ENCODE data around the gene TUFT1.

TUFT1 gene

DNA sequence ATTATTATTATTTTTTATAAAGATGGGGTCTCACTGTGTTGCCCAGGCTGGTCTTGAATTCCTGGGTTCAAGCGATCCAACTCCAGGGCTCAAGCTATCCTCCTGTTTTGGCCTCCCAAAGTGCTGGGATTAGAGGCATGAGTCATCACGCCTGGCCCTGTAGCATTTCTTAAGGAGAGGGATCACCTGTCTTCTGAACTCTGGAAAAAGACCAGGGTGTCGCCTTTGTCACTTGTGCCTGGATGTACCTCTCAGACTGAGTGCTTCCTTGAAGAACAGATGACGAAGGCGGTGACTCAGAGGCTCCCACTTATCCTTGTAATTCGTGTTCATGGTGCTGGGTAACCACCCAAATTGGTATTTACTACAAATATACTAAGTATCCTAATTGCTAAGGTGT lies 31.3 kb upstream of the TUFT1 start:
- no peak for ATAC-seq (replicated peaks)
- Mint-ChIP-seq H3K4me3 (no peak overlapping the region), H3K4me1 (peaks cover 10 to 29% of the 10 kb centered on the region in 2 donors), H3K36me3 (no peaks in the 10 kb centered on the region), H3K27me3 (peaks cover 0 to 8% of the 10 kb centered on the region in 2 donors), H3K9me3 (no peaks in the 10 kb centered on the region), H3K27ac (no peak overlapping the region)
- no peak for DNase-seq

DNA sequence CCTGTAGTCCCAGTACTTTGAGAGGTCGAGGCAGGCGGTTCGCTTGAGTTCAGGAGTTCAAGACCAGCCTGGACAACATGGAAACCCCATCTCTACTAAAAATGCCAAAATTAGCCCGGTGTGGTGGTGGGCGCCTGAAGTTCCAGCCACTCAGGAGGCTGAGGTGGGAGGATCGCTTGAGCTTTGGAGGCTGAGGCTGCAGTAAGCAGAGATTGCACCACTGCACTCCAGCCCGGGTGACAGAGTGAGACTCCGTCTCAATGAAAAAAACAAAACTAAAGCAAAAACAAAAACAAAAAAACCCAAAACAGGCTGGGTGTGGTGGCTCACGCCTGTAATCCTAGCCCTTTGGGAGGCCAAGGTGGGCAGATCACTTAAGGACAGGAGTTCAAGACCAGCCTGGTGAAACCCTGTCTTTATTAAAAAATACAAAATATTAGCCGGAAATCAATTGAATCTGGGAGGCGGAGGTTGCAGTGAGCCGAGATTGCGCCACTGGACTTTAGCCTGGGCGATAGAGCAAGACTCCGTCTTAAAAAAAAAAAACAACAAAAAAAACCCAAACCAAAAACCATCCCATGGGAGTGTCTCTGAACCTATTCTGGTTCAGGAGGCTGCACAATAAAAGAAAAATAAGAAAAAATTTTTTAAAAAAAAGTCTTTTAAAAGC lies 30.6 kb upstream of the TUFT1 start:
- Mint-ChIP-seq H3K9me3 (no peaks in the 10 kb centered on the region), H3K4me1 (peaks cover 10 to 33% of the 10 kb centered on the region in 2 donors), H3K27me3 (peaks cover 0 to 8% of the 10 kb centered on the region in 2 donors), H3K4me3 (no peak overlapping the region), H3K36me3 (no peaks in the 10 kb centered on the region), H3K27ac (no peak overlapping the region)
- ATAC-seq (replicated peaks) (no peak), DNase-seq (no peak)

DNA sequence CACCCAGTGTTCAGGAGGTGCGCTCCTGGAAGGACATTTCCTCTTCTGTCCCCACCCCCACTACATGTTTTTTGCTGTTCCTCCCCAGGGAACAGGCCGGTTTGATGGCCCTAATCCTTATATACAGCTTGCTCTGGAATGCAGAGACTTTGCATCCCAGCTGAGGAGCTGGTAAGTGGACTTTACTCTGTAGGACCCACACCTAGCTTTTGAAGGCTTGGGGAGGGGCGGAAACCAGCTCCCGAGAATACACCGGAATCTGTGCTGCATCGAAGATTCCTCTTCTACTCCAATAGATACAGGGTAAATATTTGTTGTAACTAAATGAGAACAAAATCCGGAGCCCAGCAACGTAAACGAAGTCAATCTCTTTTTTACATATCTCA lies 30.1 kb upstream of the TUFT1 start:
- peaks cover 10 to 33% of the 10 kb centered on the region in 2 donors for H3K4me1 Mint-ChIP-seq
- no peak for DNase-seq
- no peak for ATAC-seq (replicated peaks)
- peaks cover 0 to 8% of the 10 kb centered on the region in 2 donors for H3K27me3 Mint-ChIP-seq
- no peaks in the 10 kb centered on the region for H3K9me3 Mint-ChIP-seq
- H3K36me3 Mint-ChIP-seq: no peaks in the 10 kb centered on the region
- peak overlapping the region in 1 of 2 donors; percentile 28 for H3K4me3 Mint-ChIP-seq
- no peak overlapping the region for H3K27ac Mint-ChIP-seq

DNA sequence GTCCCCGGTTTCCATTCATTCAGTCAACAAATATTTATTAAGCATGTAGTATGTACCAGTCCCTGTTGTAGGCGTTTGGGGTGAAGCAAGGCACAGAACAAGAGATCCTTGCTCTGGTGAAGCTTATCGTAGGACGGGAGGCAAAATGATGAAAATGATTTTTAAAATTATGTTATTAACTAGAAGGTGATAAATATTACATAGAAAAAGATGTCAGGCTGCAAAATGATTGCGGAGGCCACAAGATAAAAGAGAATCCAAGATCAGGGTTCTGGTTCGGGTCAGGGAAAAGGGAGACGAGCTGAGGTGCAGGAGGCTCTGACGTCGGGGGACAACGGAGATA lies 29.5 kb upstream of the TUFT1 start:
- DNase-seq (no peak), ATAC-seq (replicated peaks) (no peak)
- H3K4me3 Mint-ChIP-seq: peak overlapping the region; percentile 85 to 87
- no peaks in the 10 kb centered on the region for H3K36me3 Mint-ChIP-seq
- H3K27me3 Mint-ChIP-seq: peaks cover 0 to 8% of the 10 kb centered on the region in 2 donors
- peak overlapping the region; percentile 72 for H3K27ac Mint-ChIP-seq
- no peaks in the 10 kb centered on the region for H3K9me3 Mint-ChIP-seq
- peaks cover 10 to 33% of the 10 kb centered on the region in 2 donors for H3K4me1 Mint-ChIP-seq

DNA sequence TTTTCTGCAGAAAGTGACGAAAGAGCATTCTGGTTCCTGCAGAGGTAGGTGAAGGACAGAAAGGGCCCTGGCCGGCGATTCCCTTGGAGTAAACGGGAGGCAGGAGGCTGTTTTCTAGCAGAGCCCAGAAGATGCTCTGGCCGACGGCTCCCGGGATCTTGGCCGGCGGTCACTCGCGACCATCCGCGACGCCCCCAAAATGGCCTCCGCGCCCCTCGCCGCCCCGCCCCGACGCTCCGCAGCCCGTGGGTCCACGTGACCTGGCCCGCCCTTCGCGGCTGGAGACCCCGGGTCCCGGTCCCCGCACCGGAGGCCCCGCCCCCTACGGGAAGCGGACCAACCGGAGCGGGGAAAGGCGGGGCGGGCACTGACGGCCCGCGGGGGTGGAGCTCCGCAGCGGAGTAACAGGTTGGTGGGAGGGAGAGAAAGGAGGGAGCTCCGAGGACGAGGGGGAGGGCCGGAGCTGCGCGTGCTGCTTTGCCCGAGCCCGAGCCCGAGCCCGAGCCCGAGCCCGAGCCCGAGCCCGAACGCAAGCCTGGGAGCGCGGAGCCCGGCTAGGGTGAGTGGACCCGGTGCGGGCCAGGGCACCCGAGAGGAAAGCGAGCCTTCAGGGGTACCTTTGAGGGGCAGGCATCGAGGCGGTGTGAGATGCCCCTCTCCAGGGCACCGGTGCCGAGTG lies 29.0 kb upstream of the TUFT1 start, which contains the start of gene CGN:
Gene CGN, plus strand, starts transcription at position 431 of the 679 bp plus-strand sequence. CDS start 7,133 bp downstream, outside the sequence.
- H3K4me1 Mint-ChIP-seq: peaks cover 10 to 33% of the 10 kb centered on the region in 2 donors
- peak within 1 kb of the TSS; percentile 85 to 87 for H3K4me3 Mint-ChIP-seq
- H3K27me3 Mint-ChIP-seq: peaks cover 0 to 10% of the 10 kb centered on the region in 2 donors
- peak within 1 kb of the TSS; percentile 72 for H3K27ac Mint-ChIP-seq
- H3K9me3 Mint-ChIP-seq: no peaks in the 10 kb centered on the region
- ATAC-seq (replicated peaks) (peak; percentile 93 to 96), DNase-seq (peak; percentile 72)
- no peaks in the 10 kb centered on the region for H3K36me3 Mint-ChIP-seq

DNA sequence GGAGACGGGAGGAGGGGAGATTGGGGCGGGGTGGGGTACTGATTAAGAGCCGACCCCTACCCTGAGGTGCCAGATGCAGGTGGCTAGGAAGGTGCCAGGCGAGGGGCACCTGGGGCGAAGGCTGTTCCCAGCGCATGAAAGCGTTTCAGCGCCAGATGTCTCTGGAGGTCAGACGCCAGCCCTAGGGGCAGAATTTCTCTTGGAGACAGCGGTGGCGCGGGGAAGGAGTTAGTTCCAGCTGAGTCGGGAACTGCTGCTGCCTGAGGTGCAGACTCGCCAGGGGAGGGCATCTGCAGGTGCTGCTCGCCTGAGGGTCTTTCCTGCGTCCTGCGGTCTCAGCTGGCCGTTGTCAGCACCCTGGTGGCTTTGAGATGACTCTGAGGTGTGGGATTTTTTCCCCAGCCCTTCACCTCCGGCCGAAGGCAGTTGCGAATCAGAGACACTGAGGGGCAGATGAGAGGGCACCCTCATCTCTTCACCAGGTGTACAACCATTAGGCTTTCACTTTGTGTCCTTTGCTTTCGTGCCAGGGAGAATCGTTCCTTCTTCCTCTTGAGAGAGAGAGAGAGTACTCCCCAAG lies 28.4 kb upstream of the TUFT1 start:
- H3K27me3 Mint-ChIP-seq: peaks cover 0 to 12% of the 10 kb centered on the region in 2 donors
- peaks cover 10 to 33% of the 10 kb centered on the region in 2 donors for H3K4me1 Mint-ChIP-seq
- H3K9me3 Mint-ChIP-seq: no peaks in the 10 kb centered on the region
- ATAC-seq (replicated peaks) (peak; percentile 26 to 50), DNase-seq (no peak)
- no peaks in the 10 kb centered on the region for H3K36me3 Mint-ChIP-seq
- peak overlapping the region; percentile 79 to 87 for H3K4me3 Mint-ChIP-seq
- peak overlapping the region; percentile 37 for H3K27ac Mint-ChIP-seq

DNA sequence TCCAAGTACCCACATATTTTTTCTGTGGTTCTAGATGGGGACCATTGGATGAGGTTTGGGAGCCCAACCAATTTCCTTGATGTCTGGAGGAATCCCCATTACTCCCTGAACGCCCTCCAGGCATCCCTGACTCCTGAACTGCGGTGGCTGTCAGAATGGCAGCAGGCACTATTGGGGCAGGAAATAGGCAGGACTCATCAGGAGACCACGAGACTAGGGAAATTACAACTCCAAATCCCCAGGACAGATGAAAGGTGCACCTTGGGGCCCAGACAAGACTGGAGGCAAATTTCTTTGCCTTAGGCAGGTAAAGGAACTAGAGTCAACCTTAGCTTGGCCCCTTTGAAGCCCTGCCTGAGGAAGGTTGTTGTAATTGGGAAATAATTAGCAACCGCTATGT lies 27.8 kb upstream of the TUFT1 start:
- no peaks in the 10 kb centered on the region for H3K36me3 Mint-ChIP-seq
- H3K27ac Mint-ChIP-seq: no peak overlapping the region
- peaks cover 10 to 33% of the 10 kb centered on the region in 2 donors for H3K4me1 Mint-ChIP-seq
- DNase-seq: no peak
- H3K4me3 Mint-ChIP-seq: peak overlapping the region in 1 of 2 donors; percentile 29
- H3K27me3 Mint-ChIP-seq: peaks cover 0 to 12% of the 10 kb centered on the region in 2 donors
- H3K9me3 Mint-ChIP-seq: no peaks in the 10 kb centered on the region
- ATAC-seq (replicated peaks): no peak

DNA sequence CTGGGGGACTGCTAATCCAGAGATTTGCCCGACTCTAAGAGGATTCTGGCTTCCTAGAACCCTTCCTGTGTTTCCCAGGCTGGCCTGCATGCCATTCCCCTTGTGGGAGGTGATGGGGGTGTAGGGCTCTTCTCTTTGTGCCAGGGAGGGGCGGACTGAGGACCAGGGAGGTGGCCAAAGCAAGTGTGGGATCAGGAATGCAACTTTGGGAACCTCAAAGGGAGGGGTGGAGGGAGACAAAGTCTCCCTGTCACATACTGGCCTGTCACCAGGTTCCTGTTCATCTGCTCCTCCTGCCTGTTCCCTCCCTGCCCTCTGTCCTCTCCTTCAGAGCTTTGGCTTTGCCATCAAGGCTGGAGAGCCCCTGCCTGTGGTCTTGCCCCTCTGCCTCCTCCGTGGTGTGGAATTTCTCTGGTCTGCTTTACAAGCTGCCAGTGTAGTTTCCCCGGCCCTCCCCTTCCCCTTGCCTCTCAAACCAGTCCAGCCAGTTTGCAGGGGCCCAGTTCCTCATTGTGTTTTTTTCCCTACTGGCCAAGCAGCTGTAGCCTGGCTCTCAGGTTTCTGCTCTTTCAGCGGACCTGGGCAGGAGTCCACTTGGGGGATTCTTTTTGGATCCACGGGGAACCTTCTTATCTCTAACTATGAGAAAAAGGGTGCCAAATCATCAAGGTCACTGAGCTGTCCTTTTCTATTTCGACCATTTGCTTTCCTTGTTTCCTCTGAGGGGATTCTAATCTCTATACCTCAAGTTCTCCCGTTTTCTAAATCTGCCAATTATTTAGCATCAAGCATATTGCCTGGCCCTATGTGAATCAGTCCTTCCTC lies 27.1 kb upstream of the TUFT1 start:
- Mint-ChIP-seq H3K4me1 (peaks cover 10 to 33% of the 10 kb centered on the region in 2 donors), H3K27ac (no peak overlapping the region), H3K4me3 (peak overlapping the region in 1 of 2 donors; percentile 3), H3K9me3 (no peaks in the 10 kb centered on the region), H3K27me3 (peaks cover 0 to 12% of the 10 kb centered on the region in 2 donors), H3K36me3 (no peaks in the 10 kb centered on the region)
- DNase-seq (no peak), ATAC-seq (replicated peaks) (no peak)

DNA sequence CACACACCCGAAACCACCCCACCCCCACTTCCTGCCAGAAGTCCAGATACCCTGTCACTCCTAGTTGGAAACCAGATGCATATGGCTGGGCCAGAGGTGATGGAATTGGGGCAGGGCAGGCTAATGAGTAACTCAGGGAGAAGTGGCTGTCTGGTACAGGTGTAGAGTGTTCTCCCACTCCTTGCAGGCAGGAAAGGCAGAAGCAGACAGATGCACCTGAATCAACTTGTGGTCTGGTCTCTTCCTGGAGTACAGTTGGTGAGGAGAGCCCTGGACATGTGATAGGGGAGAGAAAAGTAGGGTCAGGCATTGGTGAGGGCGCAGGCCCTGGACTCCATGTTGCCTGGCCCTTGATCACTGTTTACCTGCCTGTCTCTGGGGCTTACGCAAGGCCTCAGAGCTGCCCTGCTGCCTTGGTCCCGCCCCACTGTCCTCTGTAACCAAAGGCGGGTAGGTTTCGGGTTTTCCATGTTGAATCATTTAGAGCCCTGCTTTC lies 26.4 kb upstream of the TUFT1 start:
- Mint-ChIP-seq H3K27ac (no peak overlapping the region), H3K27me3 (peaks cover 0 to 12% of the 10 kb centered on the region in 2 donors), H3K4me1 (peaks cover 10 to 33% of the 10 kb centered on the region in 2 donors), H3K9me3 (no peaks in the 10 kb centered on the region), H3K4me3 (no peak overlapping the region), H3K36me3 (no peaks in the 10 kb centered on the region)
- DNase-seq: no peak
- ATAC-seq (replicated peaks): no peak

DNA sequence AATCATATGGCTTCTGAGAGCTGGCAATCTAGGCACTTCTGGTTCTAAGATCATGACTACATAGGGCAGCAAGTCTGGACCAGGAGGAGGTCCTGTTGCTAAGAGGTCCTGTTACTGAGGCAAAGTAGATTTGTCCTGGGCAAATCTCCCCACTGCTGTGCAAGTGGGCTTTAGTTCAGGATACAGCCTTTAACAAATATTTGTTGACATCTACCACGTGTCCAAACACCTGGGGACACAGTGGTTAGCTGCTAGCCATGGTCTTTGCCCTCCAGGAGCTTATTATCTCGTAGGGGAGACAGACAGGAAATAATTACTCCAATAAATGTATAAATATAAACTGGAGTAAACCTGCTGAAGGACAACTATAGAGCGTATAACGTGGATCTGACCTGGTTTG lies 25.7 kb upstream of the TUFT1 start:
- Mint-ChIP-seq H3K36me3 (no peaks in the 10 kb centered on the region), H3K4me1 (peaks cover 10 to 33% of the 10 kb centered on the region in 2 donors), H3K9me3 (no peaks in the 10 kb centered on the region), H3K27ac (no peak overlapping the region), H3K4me3 (no peak overlapping the region), H3K27me3 (peaks cover 0 to 12% of the 10 kb centered on the region in 2 donors)
- ATAC-seq (replicated peaks) (no peak), DNase-seq (no peak)

DNA sequence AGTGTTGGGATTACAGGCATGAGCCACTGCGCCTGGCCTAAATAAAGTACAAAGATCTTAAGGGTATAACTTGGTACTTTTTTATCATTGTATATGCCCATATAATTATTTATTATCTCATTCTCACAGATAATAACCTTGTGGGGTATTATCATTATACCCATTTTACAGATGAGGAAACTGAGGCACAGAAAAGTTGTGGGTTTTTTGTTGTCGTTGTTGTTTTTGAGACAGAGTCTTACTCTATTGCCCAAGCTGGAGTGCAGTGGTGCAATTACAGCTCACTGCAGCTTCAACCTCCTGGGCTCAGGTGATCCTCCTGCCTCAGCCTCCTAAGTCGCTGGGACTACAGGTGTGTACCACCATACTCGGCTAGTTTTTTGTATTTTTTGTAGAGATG lies 24.8 kb upstream of the TUFT1 start:
- peaks cover 10 to 33% of the 10 kb centered on the region in 2 donors for H3K4me1 Mint-ChIP-seq
- no peaks in the 10 kb centered on the region for H3K36me3 Mint-ChIP-seq
- H3K9me3 Mint-ChIP-seq: no peaks in the 10 kb centered on the region
- H3K4me3 Mint-ChIP-seq: no peak overlapping the region
- DNase-seq (no peak), ATAC-seq (replicated peaks) (no peak)
- no peak overlapping the region for H3K27ac Mint-ChIP-seq
- peaks cover 0 to 12% of the 10 kb centered on the region in 2 donors for H3K27me3 Mint-ChIP-seq

DNA sequence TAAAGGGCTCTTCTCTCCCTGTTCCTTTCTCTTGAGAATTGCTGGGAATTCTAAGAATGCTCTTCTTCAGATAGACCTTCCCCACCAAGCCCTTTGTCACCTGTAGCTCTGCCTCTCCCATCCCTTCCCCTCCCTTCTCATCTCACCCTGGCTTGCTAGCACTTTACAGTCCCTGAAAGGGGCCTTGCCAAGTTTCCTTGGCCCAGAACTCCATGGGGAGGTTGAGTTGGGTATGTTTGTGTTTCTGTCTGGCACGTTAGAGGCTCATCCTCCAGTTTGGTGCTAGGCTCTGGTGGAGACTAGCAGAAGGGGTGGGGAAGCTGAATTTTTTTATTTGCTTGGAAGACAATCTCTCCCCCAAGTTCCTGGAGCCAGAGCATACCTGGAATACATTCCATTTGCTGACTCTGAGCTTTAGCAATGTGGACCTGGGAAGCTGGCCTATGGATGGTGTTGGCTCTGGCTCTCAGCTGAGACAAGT lies 24.0 kb upstream of the TUFT1 start:
- Mint-ChIP-seq H3K36me3 (no peaks in the 10 kb centered on the region), H3K4me1 (peaks cover 10 to 28% of the 10 kb centered on the region in 2 donors), H3K4me3 (no peak overlapping the region), H3K27ac (no peak overlapping the region), H3K27me3 (peaks cover 0 to 12% of the 10 kb centered on the region in 2 donors), H3K9me3 (no peaks in the 10 kb centered on the region)
- no peak for ATAC-seq (replicated peaks)
- DNase-seq: no peak

DNA sequence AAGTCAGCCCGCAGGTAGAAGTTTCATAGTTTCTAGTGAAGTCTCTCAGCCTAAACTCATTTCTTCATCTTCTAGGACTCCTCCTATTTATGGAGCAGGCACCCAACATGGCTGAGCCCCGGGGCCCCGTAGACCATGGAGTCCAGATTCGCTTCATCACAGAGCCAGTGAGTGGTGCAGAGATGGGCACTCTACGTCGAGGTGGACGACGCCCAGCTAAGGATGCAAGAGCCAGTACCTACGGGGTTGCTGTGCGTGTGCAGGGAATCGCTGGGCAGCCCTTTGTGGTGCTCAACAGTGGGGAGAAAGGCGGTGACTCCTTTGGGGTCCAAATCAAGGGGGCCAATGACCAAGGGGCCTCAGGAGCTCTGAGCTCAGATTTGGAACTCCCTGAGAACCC lies 21.7 kb upstream of the TUFT1 start:
- Mint-ChIP-seq H3K4me1 (peaks cover 4 to 9% of the 10 kb centered on the region in 2 donors), H3K27me3 (peaks cover 0 to 4% of the 10 kb centered on the region in 2 donors)

DNA sequence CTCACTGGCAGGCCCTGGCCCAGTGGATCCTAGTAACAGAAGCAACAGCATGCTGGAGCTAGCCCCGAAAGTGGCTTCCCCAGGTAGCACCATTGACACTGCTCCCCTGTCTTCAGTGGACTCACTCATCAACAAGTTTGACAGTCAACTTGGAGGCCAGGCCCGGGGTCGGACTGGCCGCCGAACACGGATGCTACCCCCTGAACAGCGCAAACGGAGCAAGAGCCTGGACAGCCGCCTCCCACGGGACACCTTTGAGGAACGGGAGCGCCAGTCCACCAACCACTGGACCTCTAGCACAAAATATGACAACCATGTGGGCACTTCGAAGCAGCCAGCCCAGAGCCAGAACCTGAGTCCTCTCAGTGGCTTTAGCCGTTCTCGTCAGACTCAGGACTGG lies 21.2 kb upstream of the TUFT1 start:
- H3K36me3 Mint-ChIP-seq: no peaks in the 10 kb centered on the region

More for the DNA sequence above, 21.7 kb upstream of the TUFT1 start:
- H3K4me3 Mint-ChIP-seq: no peak overlapping the region
- H3K36me3 Mint-ChIP-seq: no peaks in the 10 kb centered on the region
- ATAC-seq (replicated peaks) (no peak), DNase-seq (no peak)
- no peaks in the 10 kb centered on the region for H3K9me3 Mint-ChIP-seq
- no peak overlapping the region for H3K27ac Mint-ChIP-seq

More for the DNA sequence above, 21.2 kb upstream of the TUFT1 start:
- Mint-ChIP-seq H3K27me3 (peaks cover 0 to 4% of the 10 kb centered on the region in 2 donors), H3K4me3 (no peak overlapping the region), H3K9me3 (no peaks in the 10 kb centered on the region), H3K4me1 (peaks cover 0 to 4% of the 10 kb centered on the region in 2 donors), H3K27ac (no peak overlapping the region)
- DNase-seq (no peak), ATAC-seq (replicated peaks) (no peak)
